ENCODE measurements around the gene CRYGA. TPM values are rescaled to one million over a fixed set of nuclear protein-coding genes. Genes with fewer than 3 reads are reported as not detected.
A peak's percentile ranks its signal among the peaks of the same experiment; 100 is the strongest.
"Not testable (repeated sequence)": the region's sequence is repeated elsewhere in the genome, so short reads cannot be mapped to it uniquely, and the experiment has no call there.

CRYGA gene
- total RNA-seq, 1 donor from 2014 or later = not detected

- Mint-ChIP-seq H3K9me3 (no peaks in the 10 kb centered on the region), H3K27me3 (ENCODE audit: insufficient read depth, low read depth) (peaks cover 3% of the 10 kb centered on the region), H3K4me3 (no peak overlapping the region), H3K4me1 (peaks cover 22% of the 10 kb centered on the region), H3K27ac (no peak overlapping the region), H3K36me3 (no peaks in the 10 kb centered on the region)
- Histone ChIP-seq H3F3A (ENCODE audit: low read depth) (peaks cover 5% of the 10 kb centered on the region), H3K79me2 (ENCODE audit: low read depth) (no peaks in the 10 kb centered on the region), H3K27ac (no peak overlapping the region), H3K9ac (no peak overlapping the region), H2AFZ (replicated peaks) (no peak overlapping the region), H3K9me3 (ENCODE audit: low read depth) (no peaks in the 10 kb centered on the region), H4K20me1 (ENCODE audit: low read depth) (no peaks in the 10 kb centered on the region), H3K4me1 (no peaks in the 10 kb centered on the region), H3K27me3 (no peaks in the 10 kb centered on the region), H3K36me3 (no peaks in the 10 kb centered on the region), H3K4me3 (no peak overlapping the region), H3K4me2 (no peak overlapping the region)
- no peak for DNase-seq (ENCODE audit: low spot score)
- no peak for TF ChIP-seq EZH2phosphoT487 (IDR thresholded peaks at IDR 0.05)
- no peak for TF ChIP-seq EZH2 (IDR thresholded peaks at IDR 0.05)
- TF ChIP-seq, protein P1, sequence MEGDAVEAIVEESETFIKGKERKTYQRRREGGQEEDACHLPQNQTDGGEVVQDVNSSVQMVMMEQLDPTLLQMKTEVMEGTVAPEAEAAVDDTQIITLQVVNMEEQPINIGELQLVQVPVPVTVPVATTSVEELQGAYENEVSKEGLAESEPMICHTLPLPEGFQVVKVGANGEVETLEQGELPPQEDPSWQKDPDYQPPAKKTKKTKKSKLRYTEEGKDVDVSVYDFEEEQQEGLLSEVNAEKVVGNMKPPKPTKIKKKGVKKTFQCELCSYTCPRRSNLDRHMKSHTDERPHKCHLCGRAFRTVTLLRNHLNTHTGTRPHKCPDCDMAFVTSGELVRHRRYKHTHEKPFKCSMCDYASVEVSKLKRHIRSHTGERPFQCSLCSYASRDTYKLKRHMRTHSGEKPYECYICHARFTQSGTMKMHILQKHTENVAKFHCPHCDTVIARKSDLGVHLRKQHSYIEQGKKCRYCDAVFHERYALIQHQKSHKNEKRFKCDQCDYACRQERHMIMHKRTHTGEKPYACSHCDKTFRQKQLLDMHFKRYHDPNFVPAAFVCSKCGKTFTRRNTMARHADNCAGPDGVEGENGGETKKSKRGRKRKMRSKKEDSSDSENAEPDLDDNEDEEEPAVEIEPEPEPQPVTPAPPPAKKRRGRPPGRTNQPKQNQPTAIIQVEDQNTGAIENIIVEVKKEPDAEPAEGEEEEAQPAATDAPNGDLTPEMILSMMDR (IDR thresholded peaks at IDR 0.05) = no peak
Measured at GRCh38 chr2:208127090-208127489, 36.3 kb downstream of the CRYGA start.

GRCh38 chr2:208125251-208125650 lies 38.1 kb downstream of the CRYGA start:
- DNase-seq (ENCODE audit: low spot score) = no peak
- no peak overlapping the region for H3K4me2 ChIP-seq
- Mint-ChIP-seq H3K36me3 (no peaks in the 10 kb centered on the region), H3K4me3 (no peak overlapping the region), H3K27ac (no peak overlapping the region), H3K27me3 (ENCODE audit: insufficient read depth, low read depth) (peaks cover 5% of the 10 kb centered on the region), H3K4me1 (peaks cover 14% of the 10 kb centered on the region), H3K9me3 (no peaks in the 10 kb centered on the region)
- peaks cover 9% of the 10 kb centered on the region for H3F3A ChIP-seq (ENCODE audit: low read depth)
- H3K9ac ChIP-seq = no peak overlapping the region
- no peaks in the 10 kb centered on the region for H3K79me2 ChIP-seq (ENCODE audit: low read depth)
- no peak overlapping the region for H3K4me3 ChIP-seq
- no peaks in the 10 kb centered on the region for H3K36me3 ChIP-seq
- no peak overlapping the region for H2AFZ ChIP-seq (replicated peaks)
- H3K9me3 ChIP-seq (ENCODE audit: low read depth) = no peaks in the 10 kb centered on the region
- H3K27me3 ChIP-seq = no peaks in the 10 kb centered on the region
- no peaks in the 10 kb centered on the region for H3K4me1 ChIP-seq
- H4K20me1 ChIP-seq (ENCODE audit: low read depth) = no peaks in the 10 kb centered on the region
- no peak overlapping the region for H3K27ac ChIP-seq
- TF ChIP-seq EZH2 (IDR thresholded peaks at IDR 0.05) = no peak
- TF ChIP-seq, protein P1 (IDR thresholded peaks at IDR 0.05) = no peak
- TF ChIP-seq EZH2phosphoT487 (IDR thresholded peaks at IDR 0.05) = no peak

DNA sequence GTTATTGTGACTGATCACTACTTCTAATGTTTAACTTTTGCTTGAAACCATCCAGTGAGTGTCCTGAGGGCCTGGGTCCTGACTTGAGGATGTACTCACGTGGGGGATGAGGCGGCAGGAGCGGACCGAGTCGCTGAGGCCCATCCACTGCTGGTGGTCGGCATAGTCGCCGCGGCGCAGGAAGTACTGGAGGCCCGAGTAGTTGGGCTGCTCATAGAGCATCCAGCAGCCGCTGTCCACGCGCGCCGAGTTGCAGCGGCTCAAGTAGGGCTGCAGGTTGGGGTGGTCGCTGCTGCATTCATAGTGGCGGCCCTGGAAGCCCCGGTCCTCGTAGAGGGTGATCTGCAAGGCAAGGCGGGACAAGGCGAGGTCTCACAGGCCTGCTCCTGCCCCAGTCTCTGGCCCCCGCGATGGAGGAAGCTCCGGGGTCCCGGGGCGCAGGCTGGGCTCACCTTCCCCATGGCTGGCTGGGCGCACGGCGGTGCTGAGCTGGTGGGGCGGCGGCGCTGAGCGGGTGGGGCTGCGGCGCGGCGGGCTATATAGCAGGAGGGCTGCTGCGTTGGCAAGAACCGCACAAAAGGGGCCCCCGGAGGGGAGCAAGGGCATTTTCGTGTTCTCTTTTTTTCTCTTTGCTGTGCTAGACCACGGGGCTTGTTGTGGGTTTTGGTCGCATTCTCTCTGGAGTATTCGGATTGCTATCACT lies 39.2 kb downstream of the CRYGA start, which contains the start of gene CRYGD:
TSS of gene CRYGD (minus strand) at position 512 of the 703 bp plus-strand sequence. CDS start at position 461, 51 bp downstream.
- not testable (repeated sequence) for H3F3A ChIP-seq (ENCODE audit: low read depth); H3K79me2 ChIP-seq (ENCODE audit: low read depth); H3K4me1 Mint-ChIP-seq; H3K9me3 Mint-ChIP-seq; H3K4me1 ChIP-seq; H3K27me3 Mint-ChIP-seq (ENCODE audit: insufficient read depth, low read depth); H3K9me3 ChIP-seq (ENCODE audit: low read depth); H3K4me2 ChIP-seq; DNase-seq (ENCODE audit: low spot score); H3K27me3 ChIP-seq; H4K20me1 ChIP-seq (ENCODE audit: low read depth); H2AFZ ChIP-seq (replicated peaks); H3K27ac ChIP-seq; H3K4me3 ChIP-seq; H3K36me3 Mint-ChIP-seq; H3K9ac ChIP-seq; H3K36me3 ChIP-seq
- Mint-ChIP-seq H3K4me3 (peak within 1 kb of the TSS; percentile 58), H3K27ac (peak within 1 kb of the TSS; percentile 30)

- Histone ChIP-seq H3F3A (ENCODE audit: low read depth) (peaks cover 9% of the 10 kb centered on the region), H4K20me1 (ENCODE audit: low read depth) (no peaks in the 10 kb centered on the region), H3K36me3 (no peaks in the 10 kb centered on the region), H3K4me3 (no peak overlapping the region), H3K9ac (no peak overlapping the region), H3K9me3 (ENCODE audit: low read depth) (no peaks in the 10 kb centered on the region), H2AFZ (replicated peaks) (no peak overlapping the region), H3K4me1 (peaks cover 6% of the 10 kb centered on the region), H3K4me2 (no peak overlapping the region), H3K79me2 (ENCODE audit: low read depth) (no peaks in the 10 kb centered on the region), H3K27ac (no peak overlapping the region), H3K27me3 (no peaks in the 10 kb centered on the region)
- Mint-ChIP-seq H3K36me3 (no peaks in the 10 kb centered on the region), H3K4me1 (peaks cover 14% of the 10 kb centered on the region), H3K27me3 (ENCODE audit: insufficient read depth, low read depth) (peaks cover 7% of the 10 kb centered on the region), H3K9me3 (peaks cover 5% of the 10 kb centered on the region), H3K4me3 (no peak overlapping the region), H3K27ac (no peak overlapping the region)
- DNase-seq (ENCODE audit: low spot score) = no peak
- TF ChIP-seq EZH2 (IDR thresholded peaks at IDR 0.05) (no peak), EZH2phosphoT487 (IDR thresholded peaks at IDR 0.05) (no peak)
- TF ChIP-seq, protein P1 (IDR thresholded peaks at IDR 0.05) = no peak
Measured at GRCh38 chr2:208122248-208122647, 41.1 kb downstream of the CRYGA start.

All from neural progenitor cell (in vitro differentiated cells).